Mesothelial cell of epicardium (in vitro differentiated cells): ENCODE results near the gene ZNF831. TPM values are rescaled to one million over a fixed set of nuclear protein-coding genes. Genes with fewer than 3 reads are reported as not detected.

Source experiments
- DNase-seq, 2 experiments: peaks; one replicate each; pipeline ENCODE4 v3.0.0; 2021; ENCODE audit warnings: low spot score in 2 of 2; ENCODE audit not compliant: unreplicated experiment in 2 of 2
- H3K27ac Mint-ChIP-seq: 2 replicates; pipeline ENCODE4 v1.8.0; 2021; ENCODE audit warnings: mixed read lengths
- H3K27me3 Mint-ChIP-seq: 2 replicates; pipeline ENCODE4 v1.8.0; 2021; ENCODE audit warnings: low read depth, mixed read lengths
- H3K36me3 Mint-ChIP-seq: 2 replicates; pipeline ENCODE4 v1.8.0; 2021; ENCODE audit warnings: mixed read lengths
- H3K4me1 Mint-ChIP-seq: 2 replicates; pipeline ENCODE4 v1.8.0; 2021; ENCODE audit warnings: mixed read lengths
- H3K4me3 Mint-ChIP-seq: 2 replicates; pipeline ENCODE4 v1.8.0; 2021; ENCODE audit warnings: mild to moderate bottlenecking, moderate library complexity, mixed read lengths
- H3K9me3 Mint-ChIP-seq: 2 replicates; pipeline ENCODE4 v1.8.0; 2021; ENCODE audit warnings: mixed read lengths
- total RNA-seq: library from RNA; stranded (reverse); gene quantifications from 3 replicates; pipeline ENCODE4 v1.2.1, GENCODE V29; 2021
- TF ChIP-seq, protein P1 (sequence below): fragments of 200-600 bp; sonication (generic); IDR thresholded peaks from one replicate; pipeline ENCODE4 v1.5.0; 2021; ENCODE audit warnings: antibody characterized with exemption; ENCODE audit not compliant: unreplicated experiment

The ZNF831 gene
- total RNA-seq, 1 donor from 2014 or later = 0.02 TPM

GRCh38 chr20:59173938-59174491 is 10.4 kb downstream of the ZNF831 start:
- Mint-ChIP-seq H3K4me1 (peaks cover 10% of the 10 kb centered on the region), H3K27ac (no peak overlapping the region), H3K4me3 (no peak overlapping the region), H3K36me3 (no peaks in the 10 kb centered on the region), H3K27me3 (peaks cover 70% of the 10 kb centered on the region), H3K9me3 (peaks cover 12% of the 10 kb centered on the region)
- TF ChIP-seq, protein P1, sequence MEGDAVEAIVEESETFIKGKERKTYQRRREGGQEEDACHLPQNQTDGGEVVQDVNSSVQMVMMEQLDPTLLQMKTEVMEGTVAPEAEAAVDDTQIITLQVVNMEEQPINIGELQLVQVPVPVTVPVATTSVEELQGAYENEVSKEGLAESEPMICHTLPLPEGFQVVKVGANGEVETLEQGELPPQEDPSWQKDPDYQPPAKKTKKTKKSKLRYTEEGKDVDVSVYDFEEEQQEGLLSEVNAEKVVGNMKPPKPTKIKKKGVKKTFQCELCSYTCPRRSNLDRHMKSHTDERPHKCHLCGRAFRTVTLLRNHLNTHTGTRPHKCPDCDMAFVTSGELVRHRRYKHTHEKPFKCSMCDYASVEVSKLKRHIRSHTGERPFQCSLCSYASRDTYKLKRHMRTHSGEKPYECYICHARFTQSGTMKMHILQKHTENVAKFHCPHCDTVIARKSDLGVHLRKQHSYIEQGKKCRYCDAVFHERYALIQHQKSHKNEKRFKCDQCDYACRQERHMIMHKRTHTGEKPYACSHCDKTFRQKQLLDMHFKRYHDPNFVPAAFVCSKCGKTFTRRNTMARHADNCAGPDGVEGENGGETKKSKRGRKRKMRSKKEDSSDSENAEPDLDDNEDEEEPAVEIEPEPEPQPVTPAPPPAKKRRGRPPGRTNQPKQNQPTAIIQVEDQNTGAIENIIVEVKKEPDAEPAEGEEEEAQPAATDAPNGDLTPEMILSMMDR = no peak
- DNase-seq = no peak

DNA sequence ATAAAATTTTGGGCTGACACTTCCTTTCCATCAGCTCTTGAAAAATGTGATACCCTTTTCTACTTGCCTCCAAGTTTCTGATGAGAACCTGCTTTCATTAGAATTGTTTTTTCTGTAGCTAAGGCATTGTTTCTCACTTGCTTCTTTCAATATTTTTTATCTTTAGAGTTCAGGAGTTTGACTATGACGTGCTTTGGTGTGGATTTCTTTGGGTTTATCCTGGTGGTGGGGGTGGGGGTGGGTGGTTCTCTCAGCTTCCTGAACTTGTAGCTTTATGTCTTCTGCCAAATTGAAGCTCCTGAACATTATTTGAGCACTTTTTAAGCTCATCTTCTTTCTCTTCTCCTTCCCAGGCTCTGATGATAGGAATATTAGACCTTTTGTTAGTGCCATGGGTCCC is 11.4 kb downstream of the ZNF831 start:
- TF ChIP-seq, protein P1 = no peak
- no peak overlapping the region for H3K27ac Mint-ChIP-seq
- peaks cover 10% of the 10 kb centered on the region for H3K4me1 Mint-ChIP-seq
- peaks cover 5% of the 10 kb centered on the region for H3K9me3 Mint-ChIP-seq
- no peak overlapping the region for H3K4me3 Mint-ChIP-seq
- peaks cover 70% of the 10 kb centered on the region for H3K27me3 Mint-ChIP-seq
- no peak for DNase-seq
- H3K36me3 Mint-ChIP-seq = no peaks in the 10 kb centered on the region

GRCh38 chr20:59175861-59176260 is 12.2 kb downstream of the ZNF831 start:
- Mint-ChIP-seq H3K27ac (no peak overlapping the region), H3K36me3 (no peaks in the 10 kb centered on the region), H3K9me3 (peaks cover under 1% of the 10 kb centered on the region), H3K4me1 (peaks cover 10% of the 10 kb centered on the region), H3K4me3 (no peak overlapping the region), H3K27me3 (peaks cover 64% of the 10 kb centered on the region)
- DNase-seq = no peak
- TF ChIP-seq, protein P1 = no peak

DNA sequence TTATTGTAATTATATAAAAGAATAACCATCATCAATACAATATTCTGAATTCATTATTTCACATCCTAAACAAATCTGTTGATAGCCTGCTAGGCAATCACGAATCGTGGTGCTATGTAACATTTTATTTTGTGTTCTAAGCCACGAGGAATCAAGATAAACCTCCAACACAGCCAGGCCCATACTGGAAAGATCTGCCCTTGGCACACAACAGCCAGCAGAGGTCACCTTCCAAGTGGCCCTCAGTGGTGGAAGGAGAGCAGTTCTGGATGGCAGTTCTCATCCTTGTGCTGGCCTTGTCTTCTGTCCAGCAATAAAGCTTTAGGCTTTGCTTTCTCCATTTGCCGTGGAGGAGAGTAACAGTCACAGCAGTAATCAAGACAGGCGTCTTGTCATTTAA is 13.2 kb downstream of the ZNF831 start:
- Mint-ChIP-seq H3K9me3 (peaks cover 10% of the 10 kb centered on the region), H3K27ac (no peak overlapping the region), H3K27me3 (peaks cover 67% of the 10 kb centered on the region), H3K36me3 (no peaks in the 10 kb centered on the region), H3K4me3 (no peak overlapping the region), H3K4me1 (peaks cover 10% of the 10 kb centered on the region)
- TF ChIP-seq, protein P1 = no peak
- no peak for DNase-seq

DNA sequence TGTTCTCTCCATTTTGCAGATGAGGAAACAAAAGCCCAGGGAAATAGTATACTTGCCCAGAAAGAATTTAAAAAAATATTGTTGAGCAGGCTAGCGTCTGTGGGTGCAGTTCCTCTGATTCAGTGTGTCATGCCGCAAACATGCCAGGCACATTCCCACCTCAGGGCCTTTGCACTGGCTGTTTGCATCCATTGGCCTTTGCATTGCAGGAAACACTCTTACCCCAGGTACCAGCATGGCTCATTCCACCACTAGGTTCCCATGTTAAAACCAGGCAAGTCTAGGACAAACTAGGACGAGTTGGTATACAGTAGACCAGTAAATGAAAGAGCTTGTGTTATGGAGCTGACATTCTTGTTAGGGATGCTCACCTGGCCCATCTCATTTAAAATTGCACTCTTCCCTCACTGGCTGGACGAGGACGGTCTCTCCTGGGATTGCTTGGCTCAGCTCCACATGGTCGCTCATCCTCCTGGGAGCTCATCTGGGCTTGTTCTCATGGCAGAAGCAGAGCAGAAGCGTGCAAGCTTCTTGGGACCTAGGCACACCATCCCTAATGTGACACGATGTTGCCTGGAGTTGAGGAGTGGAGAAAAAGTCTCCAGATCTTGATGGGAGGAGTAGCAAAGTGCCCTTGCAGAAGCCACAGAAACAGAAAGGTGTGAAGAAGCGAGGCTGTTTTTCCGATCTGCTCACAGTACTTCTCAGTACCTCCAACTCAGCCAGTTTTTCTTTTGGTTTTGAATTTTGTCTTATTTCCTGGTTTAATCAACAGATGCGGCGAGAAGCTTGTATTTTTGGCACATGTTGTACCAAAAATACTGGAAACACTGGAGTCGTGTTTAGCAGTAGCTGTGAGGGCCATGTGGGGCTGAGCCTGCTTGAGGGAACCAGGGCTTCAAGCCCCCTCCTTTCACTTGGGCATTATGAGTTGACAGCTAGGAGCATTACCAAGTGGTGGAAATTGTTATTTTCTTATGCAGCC is 13.9 kb downstream of the ZNF831 start:
- Mint-ChIP-seq H3K27ac (no peak overlapping the region), H3K4me3 (no peak overlapping the region), H3K4me1 (peaks cover 10% of the 10 kb centered on the region), H3K9me3 (peaks cover 13% of the 10 kb centered on the region), H3K27me3 (peaks cover 60% of the 10 kb centered on the region), H3K36me3 (no peaks in the 10 kb centered on the region)
- DNase-seq = no peak
- TF ChIP-seq, protein P1 = no peak
